WTC11 (cell line): ENCODE measurements around the gene SDHAF4. TPM values are rescaled to one million over a fixed set of nuclear protein-coding genes. Genes with fewer than 3 reads are reported as not detected.
A peak's percentile ranks its signal among the peaks of the same experiment; 100 is the strongest.

Experiments used
- ATAC-seq: fragments of 200-7000 bp; cut with Tn5 transposase; 2 replicates; pipeline ENCODE4 v1.10.0; 2021; ENCODE audit warnings: mild to moderate bottlenecking, moderate library complexity
- CTCF ChIA-PET: fragments of 300-600 bp; sonication (Branson Sonifier 250); formaldehyde crosslinking; loops from one replicate; lab custom pipeline; 2021; ENCODE audit warnings: antibody characterized with exemption; lab: Charles Lee
- POLR2A ChIA-PET: fragments of 350-600 bp; sonication (Branson Sonifier 250); formaldehyde crosslinking; loops from one replicate; lab custom pipeline; 2021; ENCODE audit warnings: antibody characterized with exemption; lab: Charles Lee
- DNase-seq: peaks from one replicate; pipeline ENCODE4 v3.0.0; 2021; ENCODE audit warnings: low spot score
- H3K27ac Mint-ChIP-seq: 2 replicates; pipeline ENCODE4 v1.8.0; 2021; ENCODE audit warnings: mixed read lengths
- H3K27me3 Mint-ChIP-seq: 2 replicates; pipeline ENCODE4 v1.8.0; 2021; ENCODE audit warnings: low read depth, mild to moderate bottlenecking, moderate library complexity, mixed read lengths
- H3K36me3 Mint-ChIP-seq: 2 replicates; pipeline ENCODE4 v1.8.0; 2021; ENCODE audit warnings: mixed read lengths
- H3K4me1 Mint-ChIP-seq: 2 replicates; pipeline ENCODE4 v1.8.0; 2022; ENCODE audit warnings: mixed read lengths
- H3K4me3 Mint-ChIP-seq: 2 replicates; pipeline ENCODE4 v1.8.0; 2021; ENCODE audit warnings: mild to moderate bottlenecking, moderate library complexity, mixed read lengths
- H3K9me3 Mint-ChIP-seq: 2 replicates; pipeline ENCODE4 v1.8.0; 2021; ENCODE audit warnings: mixed read lengths
- ATF1 ChIP-seq: sonication (generic); formaldehyde crosslinking; IDR thresholded peaks from 2 replicates; pipeline ENCODE4 v1.8.1; 2023; ENCODE audit warnings: mild to moderate bottlenecking, moderate library complexity, missing genetic modification reagents
- CREB1 ChIP-seq: sonication (generic); formaldehyde crosslinking; IDR thresholded peaks from 2 replicates; pipeline ENCODE4 v1.8.0; 2023; ENCODE audit warnings: mild to moderate bottlenecking, missing genetic modification reagents
- CREM ChIP-seq: sonication (generic); formaldehyde crosslinking; IDR thresholded peaks from 2 replicates; pipeline ENCODE4 v1.8.1; 2022; ENCODE audit warnings: mild to moderate bottlenecking, missing genetic modification reagents, moderate library complexity
- ETV6 ChIP-seq: sonication (generic); formaldehyde crosslinking; IDR thresholded peaks from 2 replicates; pipeline ENCODE4 v1.8.1; 2022; ENCODE audit warnings: mild to moderate bottlenecking, missing genetic modification reagents
- FOXK1 ChIP-seq: sonication (generic); formaldehyde crosslinking; IDR thresholded peaks from 2 replicates; pipeline ENCODE4 v1.8.0; 2022; ENCODE audit warnings: mild to moderate bottlenecking, moderate library complexity, missing genetic modification reagents
- GABPB1 ChIP-seq: sonication (generic); formaldehyde crosslinking; IDR thresholded peaks from 2 replicates; pipeline ENCODE4 v1.8.1; 2023; ENCODE audit warnings: mild to moderate bottlenecking, missing genetic modification reagents
- GTF2I ChIP-seq: fragments of 250-450 bp; sonication (Bioruptor Pico); conservative IDR thresholded peaks from 2 replicates; pipeline ENCODE4 v1.4.0; 2021; ENCODE audit warnings: mild to moderate bottlenecking
- JAZF1 ChIP-seq: fragments of 250-450 bp; sonication (Bioruptor Pico); IDR thresholded peaks from 2 replicates; pipeline ENCODE4 v1.9.0; 2021; ENCODE audit warnings: moderate library complexity, mild to moderate bottlenecking, inconsistent platforms
- NFE2L1 ChIP-seq: sonication (generic); formaldehyde crosslinking; IDR thresholded peaks from 2 replicates; pipeline ENCODE4 v1.8.1; 2023; ENCODE audit warnings: missing genetic modification reagents
- NR2C2 ChIP-seq: sonication (generic); formaldehyde crosslinking; IDR thresholded peaks from 2 replicates; pipeline ENCODE4 v1.8.0; 2022; ENCODE audit warnings: mild to moderate bottlenecking, missing genetic modification reagents
- NR3C1 ChIP-seq: sonication (generic); formaldehyde crosslinking; conservative IDR thresholded peaks from 2 replicates; pipeline ENCODE4 v1.8.1; 2023; ENCODE audit warnings: low read depth, mild to moderate bottlenecking, missing genetic modification reagents
- PRRX2 ChIP-seq: fragments of 250-450 bp; sonication (Bioruptor Pico); IDR thresholded peaks from 2 replicates; pipeline ENCODE4 v1.8.0; 2021; ENCODE audit warnings: mild to moderate bottlenecking
- SP1 ChIP-seq: sonication (generic); formaldehyde crosslinking; conservative IDR thresholded peaks from 2 replicates; pipeline ENCODE4 v1.8.1; 2022; ENCODE audit warnings: missing genetic modification reagents
- STAT6 ChIP-seq: sonication (generic); formaldehyde crosslinking; conservative IDR thresholded peaks from 2 replicates; pipeline ENCODE4 v1.8.1; 2023; ENCODE audit warnings: mild to moderate bottlenecking, low read depth, missing genetic modification reagents, moderate library complexity
- TP53 ChIP-seq: sonication (generic); formaldehyde crosslinking; IDR thresholded peaks from 2 replicates; pipeline ENCODE4 v1.8.1; 2023; ENCODE audit warnings: mild to moderate bottlenecking, missing genetic modification reagents
- ZNF317 ChIP-seq: sonication (generic); formaldehyde crosslinking; IDR thresholded peaks from 2 replicates; pipeline ENCODE4 v1.8.1; 2023; ENCODE audit warnings: low read depth, mild to moderate bottlenecking, moderate library complexity, missing genetic modification reagents, borderline replicate concordance
- ZNF512 ChIP-seq: sonication (generic); formaldehyde crosslinking; IDR thresholded peaks from 2 replicates; pipeline ENCODE4 v1.8.1; 2022; ENCODE audit warnings: missing genetic modification reagents, borderline replicate concordance
- total RNA-seq: library from RNA; stranded (reverse); gene quantifications from 3 replicates; pipeline ENCODE4 v1.2.3, GENCODE V29; 2021
- TF ChIP-seq, protein P1 (sequence below): sonication (generic); formaldehyde crosslinking; IDR thresholded peaks from 2 replicates; pipeline ENCODE4 v1.8.1; 2023; ENCODE audit warnings: mild to moderate bottlenecking, missing genetic modification reagents
- TF ChIP-seq, protein P2 (sequence below): sonication (generic); formaldehyde crosslinking; IDR thresholded peaks from 2 replicates; pipeline ENCODE4 v1.8.1; 2023; ENCODE audit warnings: mild to moderate bottlenecking, missing genetic modification reagents, moderate library complexity
- TF ChIP-seq, protein P3 (sequence below): sonication (generic); formaldehyde crosslinking; conservative IDR thresholded peaks from 2 replicates; pipeline ENCODE4 v1.8.1; 2022; ENCODE audit warnings: mild to moderate bottlenecking, missing genetic modification reagents
- TF ChIP-seq, protein P4 (sequence below): fragments of 250-450 bp; sonication (Bioruptor Pico); IDR thresholded peaks from 2 replicates; pipeline ENCODE4 v1.9.0; 2021; ENCODE audit warnings: moderate library complexity, mild to moderate bottlenecking, inconsistent platforms, borderline replicate concordance
- TF ChIP-seq, protein P5 (sequence below): fragments of 250-450 bp; sonication (Bioruptor Pico); IDR thresholded peaks from 2 replicates; pipeline ENCODE4 v1.8.0; 2021; ENCODE audit warnings: mild to moderate bottlenecking

Gene SDHAF4
- total RNA-seq, 1 experiment from 2014 or later = 23.1 TPM

DNA sequence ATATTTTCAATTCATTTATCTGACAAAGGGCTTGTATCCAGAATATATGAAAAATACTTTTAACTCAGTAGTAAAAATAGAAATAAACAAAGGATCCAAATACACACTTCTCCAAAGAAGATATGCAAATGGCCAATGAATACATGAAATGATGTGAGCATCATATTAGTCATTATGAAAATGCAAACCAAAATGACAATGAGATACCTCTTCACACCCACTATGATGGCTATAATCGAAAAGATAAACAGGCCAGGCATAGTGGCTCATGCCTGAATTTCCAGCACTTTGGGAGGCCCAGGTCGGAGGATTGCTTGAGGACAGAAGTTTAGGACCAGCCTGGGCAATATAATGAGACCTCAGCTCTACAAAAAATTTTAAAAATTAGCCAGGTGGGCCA, 67.1 kb downstream of the SDHAF4 start:
- ATAC-seq = no peak
- Mint-ChIP-seq H3K36me3 (no peaks in the 10 kb centered on the region), H3K27ac (no peak overlapping the region), H3K27me3 (no peaks in the 10 kb centered on the region), H3K4me3 (no peak overlapping the region), H3K9me3 (no peaks in the 10 kb centered on the region)
- POLR2A ChIA-PET = no interaction called here
- TF ChIP-seq, protein P1, sequence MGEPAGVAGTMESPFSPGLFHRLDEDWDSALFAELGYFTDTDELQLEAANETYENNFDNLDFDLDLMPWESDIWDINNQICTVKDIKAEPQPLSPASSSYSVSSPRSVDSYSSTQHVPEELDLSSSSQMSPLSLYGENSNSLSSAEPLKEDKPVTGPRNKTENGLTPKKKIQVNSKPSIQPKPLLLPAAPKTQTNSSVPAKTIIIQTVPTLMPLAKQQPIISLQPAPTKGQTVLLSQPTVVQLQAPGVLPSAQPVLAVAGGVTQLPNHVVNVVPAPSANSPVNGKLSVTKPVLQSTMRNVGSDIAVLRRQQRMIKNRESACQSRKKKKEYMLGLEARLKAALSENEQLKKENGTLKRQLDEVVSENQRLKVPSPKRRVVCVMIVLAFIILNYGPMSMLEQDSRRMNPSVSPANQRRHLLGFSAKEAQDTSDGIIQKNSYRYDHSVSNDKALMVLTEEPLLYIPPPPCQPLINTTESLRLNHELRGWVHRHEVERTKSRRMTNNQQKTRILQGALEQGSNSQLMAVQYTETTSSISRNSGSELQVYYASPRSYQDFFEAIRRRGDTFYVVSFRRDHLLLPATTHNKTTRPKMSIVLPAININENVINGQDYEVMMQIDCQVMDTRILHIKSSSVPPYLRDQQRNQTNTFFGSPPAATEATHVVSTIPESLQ (CRISPR knock-in tag) = no peak
- TF ChIP-seq NR2C2 (no peak), CREM (CRISPR knock-in tag) (no peak), GTF2I (CRISPR knock-in tag) (no peak)
- TF ChIP-seq, all 79 proteins: peak for 0
- CTCF ChIA-PET = interaction anchor here (0.7 kb wide), 1 partner anchor 113 kb away, joined by 5 read pairs; no protein-coding TSS in a partner anchor
- H3K4me1 Mint-ChIP-seq = 0 out of 2 replicates have a peak, but pooled peaks cover 3% of the 10 kb centered on the region
- DNase-seq = no peak

DNA sequence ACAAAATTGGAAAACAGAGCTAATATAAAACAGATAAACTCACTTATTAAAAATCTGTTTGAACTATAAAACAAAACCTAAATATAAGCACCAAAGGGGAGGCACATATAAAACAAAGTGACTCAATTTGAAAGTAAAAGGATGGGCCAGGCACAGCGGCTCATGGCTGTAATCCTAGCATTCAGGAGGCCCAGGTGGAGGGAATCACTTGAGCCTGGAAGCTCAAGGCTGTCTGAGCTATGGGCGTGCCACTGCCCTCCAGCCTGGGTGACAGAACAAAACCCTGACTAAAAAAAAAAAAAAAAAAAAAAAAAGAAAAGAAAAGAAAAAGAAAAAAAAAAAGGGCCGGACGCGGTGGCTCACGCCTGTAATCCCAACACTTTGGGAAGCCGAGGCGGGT, 69.9 kb downstream of the SDHAF4 start:
- POLR2A ChIA-PET = no interaction called here
- TF ChIP-seq, protein P2, sequence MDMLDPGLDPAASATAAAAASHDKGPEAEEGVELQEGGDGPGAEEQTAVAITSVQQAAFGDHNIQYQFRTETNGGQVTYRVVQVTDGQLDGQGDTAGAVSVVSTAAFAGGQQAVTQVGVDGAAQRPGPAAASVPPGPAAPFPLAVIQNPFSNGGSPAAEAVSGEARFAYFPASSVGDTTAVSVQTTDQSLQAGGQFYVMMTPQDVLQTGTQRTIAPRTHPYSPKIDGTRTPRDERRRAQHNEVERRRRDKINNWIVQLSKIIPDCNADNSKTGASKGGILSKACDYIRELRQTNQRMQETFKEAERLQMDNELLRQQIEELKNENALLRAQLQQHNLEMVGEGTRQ (CRISPR knock-in tag) = no peak
- TF ChIP-seq ATF1 (CRISPR knock-in tag) (no peak), FOXK1 (CRISPR knock-in tag) (no peak), CREB1 (CRISPR knock-in tag) (no peak), STAT6 (CRISPR knock-in tag) (no peak), GABPB1 (CRISPR knock-in tag) (no peak), SP1 (CRISPR knock-in tag) (no peak), ZNF512 (CRISPR knock-in tag) (no peak), PRRX2 (CRISPR knock-in tag) (no peak), NFE2L1 (CRISPR knock-in tag) (no peak), ETV6 (CRISPR knock-in tag) (no peak), TP53 (CRISPR knock-in tag) (no peak), ZNF317 (CRISPR knock-in tag) (no peak), NR3C1 (CRISPR knock-in tag) (no peak), JAZF1 (CRISPR knock-in tag) (no peak)
- TF ChIP-seq, protein P3, sequence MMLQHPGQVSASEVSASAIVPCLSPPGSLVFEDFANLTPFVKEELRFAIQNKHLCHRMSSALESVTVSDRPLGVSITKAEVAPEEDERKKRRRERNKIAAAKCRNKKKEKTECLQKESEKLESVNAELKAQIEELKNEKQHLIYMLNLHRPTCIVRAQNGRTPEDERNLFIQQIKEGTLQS (CRISPR knock-in tag) = no peak
- TF ChIP-seq, protein P4, sequence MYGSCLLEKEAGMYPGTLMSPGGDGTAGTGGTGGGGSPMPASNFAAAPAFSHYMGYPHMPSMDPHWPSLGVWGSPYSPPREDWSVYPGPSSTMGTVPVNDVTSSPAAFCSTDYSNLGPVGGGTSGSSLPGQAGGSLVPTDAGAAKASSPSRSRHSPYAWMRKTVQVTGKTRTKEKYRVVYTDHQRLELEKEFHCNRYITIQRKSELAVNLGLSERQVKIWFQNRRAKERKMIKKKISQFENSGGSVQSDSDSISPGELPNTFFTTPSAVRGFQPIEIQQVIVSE (CRISPR knock-in tag) = no peak
- TF ChIP-seq, protein P5, sequence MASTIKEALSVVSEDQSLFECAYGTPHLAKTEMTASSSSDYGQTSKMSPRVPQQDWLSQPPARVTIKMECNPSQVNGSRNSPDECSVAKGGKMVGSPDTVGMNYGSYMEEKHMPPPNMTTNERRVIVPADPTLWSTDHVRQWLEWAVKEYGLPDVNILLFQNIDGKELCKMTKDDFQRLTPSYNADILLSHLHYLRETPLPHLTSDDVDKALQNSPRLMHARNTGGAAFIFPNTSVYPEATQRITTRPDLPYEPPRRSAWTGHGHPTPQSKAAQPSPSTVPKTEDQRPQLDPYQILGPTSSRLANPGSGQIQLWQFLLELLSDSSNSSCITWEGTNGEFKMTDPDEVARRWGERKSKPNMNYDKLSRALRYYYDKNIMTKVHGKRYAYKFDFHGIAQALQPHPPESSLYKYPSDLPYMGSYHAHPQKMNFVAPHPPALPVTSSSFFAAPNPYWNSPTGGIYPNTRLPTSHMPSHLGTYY (CRISPR knock-in tag) = no peak
- TF ChIP-seq, all 79 proteins: peak for 0
- H3K36me3 Mint-ChIP-seq = no peaks in the 10 kb centered on the region
- no peak overlapping the region for H3K27ac Mint-ChIP-seq
- 0 out of 2 replicates have a peak, but pooled peaks cover 3% of the 10 kb centered on the region for H3K4me1 Mint-ChIP-seq
- CTCF ChIA-PET = interaction anchor here (1.0 to 1.1 kb wide), 2 partner anchors 9 to 50 kb away, joined by 3 to 6 read pairs; no protein-coding TSS in a partner anchor
- no peaks in the 10 kb centered on the region for H3K9me3 Mint-ChIP-seq
- H3K4me3 Mint-ChIP-seq = no peak overlapping the region
- peak; percentile 92 for ATAC-seq
- DNase-seq = peak; percentile 17
- H3K27me3 Mint-ChIP-seq = no peaks in the 10 kb centered on the region
